Type B pancreatic cell (in vitro differentiated cells): Measurements from ENCODE around the gene ETV4. TPM values are rescaled to one million over a fixed set of nuclear protein-coding genes. Genes with fewer than 3 reads are reported as not detected.

ENCODE experiments used
- DNase-seq: peaks from one replicate; pipeline ENCODE4 v3.0.0; 2021; ENCODE audit warnings: mixed read lengths; ENCODE audit not compliant: unreplicated experiment; ENCODE audit errors: extremely low spot score
- H3K27ac Mint-ChIP-seq: 2 replicates; pipeline ENCODE4 v1.8.0; 2021; ENCODE audit warnings: mild to moderate bottlenecking, mixed read lengths
- H3K27me3 Mint-ChIP-seq: 2 replicates; pipeline ENCODE4 v1.8.0; 2021; ENCODE audit warnings: mixed read lengths
- H3K36me3 Mint-ChIP-seq: 2 replicates; pipeline ENCODE4 v1.8.0; 2021; ENCODE audit warnings: mixed read lengths
- H3K4me1 Mint-ChIP-seq: one replicate; pipeline ENCODE4 v1.8.0; 2021; ENCODE audit warnings: mixed read lengths; ENCODE audit not compliant: unreplicated experiment
- H3K4me3 Mint-ChIP-seq: 2 replicates; pipeline ENCODE4 v1.8.0; 2021; ENCODE audit warnings: mild to moderate bottlenecking, mixed read lengths
- H3K9me3 Mint-ChIP-seq: 2 replicates; pipeline ENCODE4 v1.8.0; 2021; ENCODE audit warnings: mixed read lengths
- CTCF ChIP-seq: fragments of 200-600 bp; sonication (generic); conservative IDR thresholded peaks from 2 replicates; pipeline ENCODE4 v1.5.0; 2021; ENCODE audit warnings: antibody characterized with exemption, mild to moderate bottlenecking
- total RNA-seq: library from RNA; stranded (reverse); gene quantifications from 2 replicates; pipeline ENCODE4 v1.2.1, GENCODE V29; 2021; ENCODE audit warnings: low replicate concordance

ETV4 gene
- total RNA-seq, 1 donor from 2014 or later: 18.3 TPM

GRCh38 chr17:43540821-43541674 lies 5.1 kb downstream of the ETV4 start:
- H3K27me3 Mint-ChIP-seq: peaks cover 40% of the 10 kb centered on the region
- H3K4me3 Mint-ChIP-seq: no peak overlapping the region
- H3K9me3 Mint-ChIP-seq: no peaks in the 10 kb centered on the region
- peak overlapping the region; percentile 37 for H3K27ac Mint-ChIP-seq
- peaks cover 4% of the 10 kb centered on the region for H3K36me3 Mint-ChIP-seq
- TF ChIP-seq CTCF: no peak
- H3K4me1 Mint-ChIP-seq: peaks cover 39% of the 10 kb centered on the region
- DNase-seq: no peak

DNA sequence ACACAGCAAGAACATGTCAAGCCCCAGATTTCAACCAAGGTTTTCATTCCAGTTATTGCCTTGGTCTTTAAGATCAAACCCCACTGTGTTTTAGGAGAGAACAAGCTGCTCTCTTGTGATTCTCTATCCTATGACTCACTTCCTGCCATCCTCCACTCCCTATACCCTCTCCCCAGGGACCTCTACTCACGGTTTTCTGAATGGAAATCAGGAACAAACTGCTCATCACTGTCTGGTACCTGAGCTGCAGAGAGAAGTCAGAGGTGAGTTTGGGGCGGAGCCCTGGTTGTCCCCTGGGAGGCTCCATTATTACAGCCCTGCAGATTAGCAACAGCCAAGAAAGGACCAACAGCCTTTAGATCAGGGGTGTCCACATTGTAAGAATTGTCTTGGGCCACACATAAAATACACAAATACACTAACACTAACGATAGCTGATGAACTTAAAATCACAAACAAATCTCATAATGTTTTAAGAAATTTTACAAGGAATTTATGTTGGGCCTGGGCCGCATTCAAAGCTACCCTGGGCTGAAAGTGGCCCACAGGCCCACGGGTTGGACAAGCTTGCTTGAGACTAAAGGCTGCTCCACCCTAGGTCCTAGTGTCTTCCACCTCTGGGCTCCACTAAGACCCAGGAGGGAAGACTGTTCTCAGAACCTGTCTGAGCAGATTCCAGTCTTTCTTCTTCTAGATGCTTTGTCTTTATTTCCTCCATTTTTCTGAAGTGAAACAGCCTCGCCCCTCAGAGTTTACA lies 9.7 kb downstream of the ETV4 start:
- Mint-ChIP-seq H3K27ac (peak overlapping the region; percentile 94), H3K4me1 (peaks cover 17% of the 10 kb centered on the region), H3K9me3 (no peaks in the 10 kb centered on the region), H3K27me3 (peaks cover 7% of the 10 kb centered on the region), H3K36me3 (no peaks in the 10 kb centered on the region), H3K4me3 (peak overlapping the region; percentile 40)
- no peak for TF ChIP-seq CTCF
- DNase-seq: no peak

DNA sequence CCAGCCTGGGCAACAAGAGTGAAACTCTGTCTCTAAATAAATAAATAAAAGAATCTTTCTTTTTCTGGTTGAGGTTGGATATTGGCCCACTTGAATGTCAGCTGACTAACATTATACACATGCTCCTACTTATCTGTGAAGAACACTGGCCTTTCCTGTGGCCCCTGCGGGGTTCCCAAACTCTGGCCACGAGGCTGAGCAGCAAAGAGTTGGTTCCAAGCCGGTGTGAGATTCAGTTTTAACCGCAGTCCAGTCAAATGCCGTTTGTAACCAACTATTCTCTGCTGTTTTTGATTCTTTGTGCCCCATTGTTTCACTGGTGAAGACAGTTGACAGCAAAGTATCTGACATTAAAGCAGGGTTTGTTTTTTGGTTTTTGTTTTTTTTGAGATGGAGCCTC lies 11.2 kb downstream of the ETV4 start:
- peaks cover 2% of the 10 kb centered on the region for H3K27me3 Mint-ChIP-seq
- no peak overlapping the region for H3K4me3 Mint-ChIP-seq
- no peak for DNase-seq
- TF ChIP-seq CTCF: no peak
- no peaks in the 10 kb centered on the region for H3K9me3 Mint-ChIP-seq
- H3K4me1 Mint-ChIP-seq: peaks cover 26% of the 10 kb centered on the region
- no peak overlapping the region for H3K27ac Mint-ChIP-seq
- no peaks in the 10 kb centered on the region for H3K36me3 Mint-ChIP-seq

DNA sequence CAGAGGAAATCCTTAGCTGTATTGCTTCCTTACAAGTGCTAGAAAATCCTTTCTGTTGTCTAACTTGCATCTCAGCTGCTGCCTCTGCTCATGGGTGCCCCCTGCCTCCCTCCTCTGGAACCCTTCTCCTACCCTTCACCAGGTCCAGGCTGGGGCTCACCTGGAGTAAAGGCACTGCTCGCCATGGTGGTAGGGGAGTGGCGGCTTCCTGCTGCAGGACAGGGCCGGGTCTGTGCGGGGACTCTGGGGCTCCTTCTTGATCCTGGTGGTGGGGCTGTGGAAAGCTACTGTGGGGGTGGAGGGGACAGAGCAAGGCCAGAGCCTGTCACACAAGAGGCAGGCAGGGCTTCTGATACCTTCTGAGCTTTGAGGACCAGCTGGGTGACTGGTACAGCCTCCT lies 12.4 kb downstream of the ETV4 start:
- Mint-ChIP-seq H3K27ac (no peak overlapping the region), H3K4me1 (peaks cover 26% of the 10 kb centered on the region), H3K4me3 (no peak overlapping the region), H3K36me3 (peaks cover 4% of the 10 kb centered on the region), H3K27me3 (no peaks in the 10 kb centered on the region), H3K9me3 (no peaks in the 10 kb centered on the region)
- DNase-seq: no peak
- no peak for TF ChIP-seq CTCF

- H3K27ac Mint-ChIP-seq: no peak overlapping the region
- TF ChIP-seq CTCF: no peak
These were observed 13.6 kb downstream of the ETV4 start for GRCh38 chr17:43532581-43532980.

More at GRCh38 chr17:43532581-43532980, 13.6 kb downstream of the ETV4 start:
- H3K27me3 Mint-ChIP-seq: no peaks in the 10 kb centered on the region
- H3K36me3 Mint-ChIP-seq: peaks cover 4% of the 10 kb centered on the region
- H3K9me3 Mint-ChIP-seq: no peaks in the 10 kb centered on the region
- no peak overlapping the region for H3K4me3 Mint-ChIP-seq
- DNase-seq: no peak
- peaks cover 26% of the 10 kb centered on the region for H3K4me1 Mint-ChIP-seq
